ENCODE data around the gene OR9A2. TPM values are rescaled to one million over a fixed set of nuclear protein-coding genes. Genes with fewer than 3 reads are reported as not detected.

The OR9A2 gene
- total RNA-seq, 1 experiment from 2014 or later: not detected

DNA sequence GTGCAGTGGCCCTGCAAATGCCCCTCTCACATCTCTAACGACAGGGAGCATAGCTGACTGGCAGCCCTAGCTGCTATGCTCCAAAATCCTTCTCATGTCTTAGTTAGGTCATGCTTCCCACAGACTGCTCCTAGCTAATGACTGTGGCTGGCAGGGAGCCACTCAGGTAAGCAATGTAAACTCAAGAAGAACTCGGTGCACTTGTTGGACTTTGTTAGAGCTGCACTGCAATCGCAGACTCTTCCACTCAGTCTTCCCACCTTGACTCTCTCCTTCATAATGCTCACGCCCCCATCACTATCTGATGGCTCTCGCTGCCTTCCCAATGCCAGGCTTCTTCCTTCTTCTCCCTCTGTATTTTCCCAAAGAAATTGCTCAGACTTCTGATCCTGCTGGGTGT, 24.0 kb downstream of the OR9A2 start:
- TF ChIP-seq TCF7L2 (IDR thresholded peaks at IDR 0.05; ENCODE audit: borderline replicate concordance, extremely low read depth, insufficient read depth, insufficient read length) (no peak), CEBPB (IDR thresholded peaks at IDR 0.05; ENCODE audit: low read depth) (no peak), EGR1 (IDR thresholded peaks at IDR 0.05; ENCODE audit: low read depth) (no peak), SP1 (IDR thresholded peaks at IDR 0.05; ENCODE audit: low read depth) (no peak), YY1 (IDR thresholded peaks at IDR 0.05; ENCODE audit: extremely low read depth, insufficient replicate concordance, low read depth, low read length) (no peak), ZFX (IDR thresholded peaks at IDR 0.05) (no peak), POLR2A (IDR thresholded peaks at IDR 0.05; ENCODE audit: borderline replicate concordance, extremely low read depth, insufficient read depth, insufficient read length) (no peak), ELF1 (IDR thresholded peaks at IDR 0.05; ENCODE audit: borderline replicate concordance, low read depth) (no peak), SIN3A (IDR thresholded peaks at IDR 0.05; ENCODE audit: low read depth) (no peak), JUND (IDR thresholded peaks at IDR 0.05) (no peak), FOSL1 (IDR thresholded peaks at IDR 0.05; ENCODE audit: low read depth) (no peak), POLR2AphosphoS5 (IDR thresholded peaks at IDR 0.05; ENCODE audit: low read depth, low read length) (no peak)
- TF ChIP-seq, protein P1, sequence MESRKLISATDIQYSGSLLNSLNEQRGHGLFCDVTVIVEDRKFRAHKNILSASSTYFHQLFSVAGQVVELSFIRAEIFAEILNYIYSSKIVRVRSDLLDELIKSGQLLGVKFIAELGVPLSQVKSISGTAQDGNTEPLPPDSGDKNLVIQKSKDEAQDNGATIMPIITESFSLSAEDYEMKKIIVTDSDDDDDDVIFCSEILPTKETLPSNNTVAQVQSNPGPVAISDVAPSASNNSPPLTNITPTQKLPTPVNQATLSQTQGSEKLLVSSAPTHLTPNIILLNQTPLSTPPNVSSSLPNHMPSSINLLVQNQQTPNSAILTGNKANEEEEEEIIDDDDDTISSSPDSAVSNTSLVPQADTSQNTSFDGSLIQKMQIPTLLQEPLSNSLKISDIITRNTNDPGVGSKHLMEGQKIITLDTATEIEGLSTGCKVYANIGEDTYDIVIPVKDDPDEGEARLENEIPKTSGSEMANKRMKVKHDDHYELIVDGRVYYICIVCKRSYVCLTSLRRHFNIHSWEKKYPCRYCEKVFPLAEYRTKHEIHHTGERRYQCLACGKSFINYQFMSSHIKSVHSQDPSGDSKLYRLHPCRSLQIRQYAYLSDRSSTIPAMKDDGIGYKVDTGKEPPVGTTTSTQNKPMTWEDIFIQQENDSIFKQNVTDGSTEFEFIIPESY (IDR thresholded peaks at IDR 0.05; ENCODE audit: extremely low read depth, insufficient replicate concordance, low read length): no peak
- TF ChIP-seq, protein P2, sequence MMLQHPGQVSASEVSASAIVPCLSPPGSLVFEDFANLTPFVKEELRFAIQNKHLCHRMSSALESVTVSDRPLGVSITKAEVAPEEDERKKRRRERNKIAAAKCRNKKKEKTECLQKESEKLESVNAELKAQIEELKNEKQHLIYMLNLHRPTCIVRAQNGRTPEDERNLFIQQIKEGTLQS (IDR thresholded peaks at IDR 0.05): no peak
- TF ChIP-seq, protein P3, sequence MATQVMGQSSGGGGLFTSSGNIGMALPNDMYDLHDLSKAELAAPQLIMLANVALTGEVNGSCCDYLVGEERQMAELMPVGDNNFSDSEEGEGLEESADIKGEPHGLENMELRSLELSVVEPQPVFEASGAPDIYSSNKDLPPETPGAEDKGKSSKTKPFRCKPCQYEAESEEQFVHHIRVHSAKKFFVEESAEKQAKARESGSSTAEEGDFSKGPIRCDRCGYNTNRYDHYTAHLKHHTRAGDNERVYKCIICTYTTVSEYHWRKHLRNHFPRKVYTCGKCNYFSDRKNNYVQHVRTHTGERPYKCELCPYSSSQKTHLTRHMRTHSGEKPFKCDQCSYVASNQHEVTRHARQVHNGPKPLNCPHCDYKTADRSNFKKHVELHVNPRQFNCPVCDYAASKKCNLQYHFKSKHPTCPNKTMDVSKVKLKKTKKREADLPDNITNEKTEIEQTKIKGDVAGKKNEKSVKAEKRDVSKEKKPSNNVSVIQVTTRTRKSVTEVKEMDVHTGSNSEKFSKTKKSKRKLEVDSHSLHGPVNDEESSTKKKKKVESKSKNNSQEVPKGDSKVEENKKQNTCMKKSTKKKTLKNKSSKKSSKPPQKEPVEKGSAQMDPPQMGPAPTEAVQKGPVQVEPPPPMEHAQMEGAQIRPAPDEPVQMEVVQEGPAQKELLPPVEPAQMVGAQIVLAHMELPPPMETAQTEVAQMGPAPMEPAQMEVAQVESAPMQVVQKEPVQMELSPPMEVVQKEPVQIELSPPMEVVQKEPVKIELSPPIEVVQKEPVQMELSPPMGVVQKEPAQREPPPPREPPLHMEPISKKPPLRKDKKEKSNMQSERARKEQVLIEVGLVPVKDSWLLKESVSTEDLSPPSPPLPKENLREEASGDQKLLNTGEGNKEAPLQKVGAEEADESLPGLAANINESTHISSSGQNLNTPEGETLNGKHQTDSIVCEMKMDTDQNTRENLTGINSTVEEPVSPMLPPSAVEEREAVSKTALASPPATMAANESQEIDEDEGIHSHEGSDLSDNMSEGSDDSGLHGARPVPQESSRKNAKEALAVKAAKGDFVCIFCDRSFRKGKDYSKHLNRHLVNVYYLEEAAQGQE (IDR thresholded peaks at IDR 0.05; ENCODE audit: low read depth): no peak
- TF ChIP-seq, protein P4, sequence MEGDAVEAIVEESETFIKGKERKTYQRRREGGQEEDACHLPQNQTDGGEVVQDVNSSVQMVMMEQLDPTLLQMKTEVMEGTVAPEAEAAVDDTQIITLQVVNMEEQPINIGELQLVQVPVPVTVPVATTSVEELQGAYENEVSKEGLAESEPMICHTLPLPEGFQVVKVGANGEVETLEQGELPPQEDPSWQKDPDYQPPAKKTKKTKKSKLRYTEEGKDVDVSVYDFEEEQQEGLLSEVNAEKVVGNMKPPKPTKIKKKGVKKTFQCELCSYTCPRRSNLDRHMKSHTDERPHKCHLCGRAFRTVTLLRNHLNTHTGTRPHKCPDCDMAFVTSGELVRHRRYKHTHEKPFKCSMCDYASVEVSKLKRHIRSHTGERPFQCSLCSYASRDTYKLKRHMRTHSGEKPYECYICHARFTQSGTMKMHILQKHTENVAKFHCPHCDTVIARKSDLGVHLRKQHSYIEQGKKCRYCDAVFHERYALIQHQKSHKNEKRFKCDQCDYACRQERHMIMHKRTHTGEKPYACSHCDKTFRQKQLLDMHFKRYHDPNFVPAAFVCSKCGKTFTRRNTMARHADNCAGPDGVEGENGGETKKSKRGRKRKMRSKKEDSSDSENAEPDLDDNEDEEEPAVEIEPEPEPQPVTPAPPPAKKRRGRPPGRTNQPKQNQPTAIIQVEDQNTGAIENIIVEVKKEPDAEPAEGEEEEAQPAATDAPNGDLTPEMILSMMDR (IDR thresholded peaks at IDR 0.05 in 2 of 3, conservative IDR thresholded peaks at IDR 0.05 in 1 of 3; ENCODE audit: borderline replicate concordance in 1 of 3, insufficient read depth in 1 of 3, low read depth in 2 of 3, low read length in 2 of 3): no peak
- DNase-seq (ENCODE audit: low read depth, low spot score) (no peak), ATAC-seq (0 out of 2 replicates have a peak, but pooled peaks have one; percentile 21)
- no peaks in the 10 kb centered on the region for H3K79me2 ChIP-seq (ENCODE audit: insufficient read depth, low read length)
- ChIA-PET POLR2A (no interaction called here), RAD21 (ENCODE audit: low non-redundant PET in 1 of 2, low total read pairs in 2 of 2, uncharacterized antibody in 2 of 2, unreplicated experiment in 2 of 2) (interaction anchor here in 1 of 2 experiments (0.5 to 1.5 kb wide), 2 partner anchors 117 to 212 kb away, joined by 4 to 5 read pairs; partner anchors contain the start of gene TRPV6), CTCF (interaction anchor here (1.0 to 18.9 kb wide), 16 partner anchors 9 to 445 kb away, joined by 3 to 331 read pairs (median 8); no protein-coding TSS in a partner anchor)
- peak overlapping the region; percentile 11 to 50 for H3K4me3 ChIP-seq (replicated peaks in 1 of 2; ENCODE audit: low read depth in 1 of 2, low read length in 2 of 2)
- intact Hi-C loops (cut with micrococcal nuclease): loop anchor here (1.0 to 10.0 kb wide), 7 partner anchors 122 to 492 kb away; no protein-coding TSS in a partner anchor
- BruUV-seq (replicated peaks): no TSS peak
- no peaks in the 10 kb centered on the region for H3K36me3 ChIP-seq (ENCODE audit: control insufficient read depth in 1 of 2, insufficient read depth in 2 of 2, low read length in 2 of 2)
- no peaks in the 10 kb centered on the region for H3K27me3 ChIP-seq (ENCODE audit: insufficient read depth, low read length)
- no peaks in the 10 kb centered on the region for H4K20me1 ChIP-seq (ENCODE audit: insufficient read depth)
- peak overlapping the region; percentile 77 for H3K4me2 ChIP-seq (ENCODE audit: low read length)
- peak overlapping the region; percentile 99 for H2AFZ ChIP-seq (ENCODE audit: low read depth, low read length, poor library complexity, severe bottlenecking)
- H3K27ac ChIP-seq (ENCODE audit: low read depth, low read length): no peak overlapping the region
- H3K4me1 ChIP-seq (ENCODE audit: control insufficient read depth in 1 of 2, insufficient read depth in 2 of 2, low read length in 2 of 2): peaks cover 0 to 8% of the 10 kb centered on the region in 2 experiments; a peak in 1 of 4 replicates
- 0 out of 2 replicates have a peak overlapping the region, but pooled peaks have one; percentile 22 for H3K9ac ChIP-seq (ENCODE audit: low read length)
- H3K9me3 ChIP-seq (ENCODE audit: control insufficient read depth in 1 of 2, insufficient read depth in 1 of 2, low read depth in 1 of 2, low read length in 2 of 2): no peaks in the 10 kb centered on the region
- no peaks in the 10 kb centered on the region for H3K9me2 ChIP-seq (ENCODE audit: insufficient read depth)
